AG09319 (cell line): ENCODE data around the gene DGKH.

Source experiments
- DNase-seq: peaks from one replicate; pipeline ENCODE4 v3.0.0-alpha.2; 2010; ENCODE audit warnings: low read depth; ENCODE audit errors: extremely low read depth
- TF ChIP-seq, protein P1 (sequence below): IDR thresholded peaks from 2 replicates; pipeline ENCODE4 v1.5.1; 2011; ENCODE audit warnings: low read depth, mild to moderate bottlenecking, inconsistent platforms, low read length, moderate library complexity

Gene DGKH

GRCh38 chr13:42049454-42049813, 986 bp downstream of the DGKH start:
- DNase-seq, result no peak
- TF ChIP-seq, protein P1, sequence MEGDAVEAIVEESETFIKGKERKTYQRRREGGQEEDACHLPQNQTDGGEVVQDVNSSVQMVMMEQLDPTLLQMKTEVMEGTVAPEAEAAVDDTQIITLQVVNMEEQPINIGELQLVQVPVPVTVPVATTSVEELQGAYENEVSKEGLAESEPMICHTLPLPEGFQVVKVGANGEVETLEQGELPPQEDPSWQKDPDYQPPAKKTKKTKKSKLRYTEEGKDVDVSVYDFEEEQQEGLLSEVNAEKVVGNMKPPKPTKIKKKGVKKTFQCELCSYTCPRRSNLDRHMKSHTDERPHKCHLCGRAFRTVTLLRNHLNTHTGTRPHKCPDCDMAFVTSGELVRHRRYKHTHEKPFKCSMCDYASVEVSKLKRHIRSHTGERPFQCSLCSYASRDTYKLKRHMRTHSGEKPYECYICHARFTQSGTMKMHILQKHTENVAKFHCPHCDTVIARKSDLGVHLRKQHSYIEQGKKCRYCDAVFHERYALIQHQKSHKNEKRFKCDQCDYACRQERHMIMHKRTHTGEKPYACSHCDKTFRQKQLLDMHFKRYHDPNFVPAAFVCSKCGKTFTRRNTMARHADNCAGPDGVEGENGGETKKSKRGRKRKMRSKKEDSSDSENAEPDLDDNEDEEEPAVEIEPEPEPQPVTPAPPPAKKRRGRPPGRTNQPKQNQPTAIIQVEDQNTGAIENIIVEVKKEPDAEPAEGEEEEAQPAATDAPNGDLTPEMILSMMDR, result no peak

GRCh38 chr13:42054798-42055499, 6.5 kb downstream of the DGKH start:
- TF ChIP-seq, protein P1, result no peak
- no peak for DNase-seq

DNA sequence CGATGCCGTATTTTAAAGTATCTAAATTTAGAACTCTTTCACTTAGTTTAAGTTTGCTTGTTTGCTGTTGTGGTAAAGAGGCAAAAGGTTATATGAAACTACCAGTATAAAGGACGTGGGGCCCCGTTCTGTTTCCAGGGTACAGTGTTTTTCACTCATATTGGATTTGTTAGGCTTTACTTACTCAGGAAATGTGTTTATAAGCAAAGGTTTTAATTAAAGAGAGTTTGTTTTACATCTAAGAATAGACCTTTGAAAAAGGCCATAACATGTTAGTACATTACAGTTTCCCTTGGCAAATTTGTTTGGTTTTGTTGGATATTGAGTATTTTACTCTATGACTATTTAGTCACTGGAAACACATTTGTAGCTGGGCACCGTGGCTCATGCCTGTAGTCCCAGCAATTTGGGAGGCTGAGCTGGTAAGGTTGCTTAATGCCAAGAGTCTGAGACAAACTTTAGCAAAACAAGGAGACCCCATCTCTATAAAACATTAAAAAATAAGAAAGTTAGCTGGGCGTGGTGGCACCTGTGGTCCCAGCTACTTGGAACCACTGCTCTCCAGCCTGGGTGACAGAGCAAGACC, 7.1 kb downstream of the DGKH start:
- no peak for DNase-seq
- TF ChIP-seq, protein P1, result no peak

DNA sequence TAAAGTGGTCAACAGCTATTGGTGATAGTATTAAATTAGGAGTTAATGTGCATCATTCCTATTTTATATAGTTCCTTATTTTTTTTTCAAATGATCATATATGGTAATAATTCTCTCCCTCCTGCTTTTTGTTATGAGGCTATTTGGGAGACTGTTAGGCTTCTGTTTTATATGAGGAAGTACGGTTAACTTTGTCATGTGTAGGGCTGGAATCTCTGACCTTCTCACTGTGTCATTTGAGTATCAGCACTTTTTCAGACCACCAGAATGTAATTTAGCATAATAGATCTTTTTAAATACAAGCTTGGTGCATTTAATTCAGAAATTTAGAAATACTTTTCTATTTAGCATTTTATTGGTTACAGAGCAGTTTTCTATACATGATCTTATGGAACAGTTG, 7.7 kb downstream of the DGKH start:
- TF ChIP-seq, protein P1, result no peak

GRCh38 chr13:42056583-42056982, 8.1 kb downstream of the DGKH start:
- no peak for DNase-seq
- TF ChIP-seq, protein P1, result no peak

More for the DNA sequence above, 7.7 kb downstream of the DGKH start:
- DNase-seq, result no peak

DNA sequence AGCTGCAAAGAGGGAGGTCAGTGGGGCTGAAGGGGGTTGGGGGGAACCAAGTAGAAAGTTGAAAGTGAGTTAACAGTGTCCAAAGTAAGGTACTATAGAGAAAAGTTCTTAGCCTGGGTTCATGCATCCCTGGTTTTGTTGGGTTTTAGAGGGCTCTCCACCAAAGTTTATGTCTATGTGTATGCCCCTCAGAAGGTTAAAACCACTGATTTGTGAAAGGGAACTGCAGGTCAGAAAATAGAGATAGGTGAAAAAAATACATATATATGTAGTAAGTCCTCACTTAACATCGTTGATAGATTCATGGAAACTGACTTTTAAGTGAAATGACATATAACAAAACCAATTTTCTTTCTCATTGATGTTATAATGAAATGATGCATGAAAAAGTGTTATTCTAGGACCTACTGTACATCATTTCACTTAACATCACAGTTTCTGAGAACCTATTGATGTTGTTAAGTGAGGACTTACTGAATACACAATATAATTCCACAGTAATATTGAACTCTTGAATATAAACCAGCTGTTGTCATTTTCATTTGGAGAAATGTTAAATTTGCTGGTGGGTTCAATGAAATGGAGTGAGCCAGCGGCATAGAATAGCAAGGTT, 9.6 kb downstream of the DGKH start:
- DNase-seq, result no peak
- TF ChIP-seq, protein P1, result no peak

GRCh38 chr13:42061943-42062342, 13.5 kb downstream of the DGKH start:
- TF ChIP-seq, protein P1, result no peak
- DNase-seq, result no peak
